Parathyroid adenoma (tissue), 2 donors: ENCODE measurements around the gene CIRBP.

Experiments
- H2AFZ ChIP-seq: fragments of 300-600 bp; sonication (generic); one replicate; pipeline ENCODE4 v1.7.0; 2017; ENCODE audit warnings: antibody characterized with exemption, mild to moderate bottlenecking
- H3K27ac ChIP-seq: fragments of 300-600 bp; sonication (generic); one replicate; pipeline ENCODE4 v1.7.0; 2017
- H3K27me3 ChIP-seq: fragments of 300-600 bp; sonication (generic); one replicate; pipeline ENCODE4 v1.7.0; 2017; ENCODE audit warnings: low read length; ENCODE audit not compliant: control insufficient read depth, insufficient read depth
- H3K36me3 ChIP-seq: fragments of 300-600 bp; sonication (generic); one replicate; pipeline ENCODE4 v1.7.0; 2017; ENCODE audit warnings: low read length; ENCODE audit not compliant: control insufficient read depth, insufficient read depth
- H3K4me1 ChIP-seq: fragments of 300-600 bp; sonication (generic); one replicate; pipeline ENCODE4 v1.7.0; 2017; ENCODE audit warnings: control low read depth
- H3K4me2 ChIP-seq: fragments of 300-600 bp; sonication (generic); one replicate; pipeline ENCODE4 v1.7.0; 2017; ENCODE audit warnings: low read length
- H3K4me3 ChIP-seq: fragments of 300-600 bp; sonication (generic); one replicate; pipeline ENCODE4 v1.7.0; 2017; ENCODE audit warnings: low read depth, low read length
- H3K79me2 ChIP-seq: fragments of 300-600 bp; sonication (generic); one replicate; pipeline ENCODE4 v1.7.0; 2017; ENCODE audit warnings: control low read depth
- H3K9ac ChIP-seq: fragments of 300-600 bp; sonication (generic); one replicate; pipeline ENCODE4 v1.7.0; 2017; ENCODE audit warnings: mild to moderate bottlenecking
- H3K9me3 ChIP-seq: fragments of 300-600 bp; sonication (generic); one replicate; pipeline ENCODE4 v1.7.0; 2017; ENCODE audit warnings: low read length; ENCODE audit not compliant: control insufficient read depth
- CTCF ChIP-seq: fragments of 300-600 bp; sonication (generic); IDR thresholded peaks from one replicate; pipeline ENCODE4 v1.7.0; 2017; ENCODE audit warnings: antibody characterized with exemption, mild to moderate bottlenecking
- donor health status: primary hyperparathyroidism.

CIRBP gene

GRCh38 chr19:1288833-1289685 lies 19.9 kb downstream of the CIRBP start:
- no peak overlapping the region for H2AFZ ChIP-seq
- no peaks in the 10 kb centered on the region for H3K9me3 ChIP-seq
- peaks cover 3% of the 10 kb centered on the region for H3K4me1 ChIP-seq
- H3K27ac ChIP-seq = no peak overlapping the region
- peak overlapping the region; percentile 6 for H3K4me2 ChIP-seq
- no peaks in the 10 kb centered on the region for H3K36me3 ChIP-seq
- no peaks in the 10 kb centered on the region for H3K79me2 ChIP-seq
- H3K4me3 ChIP-seq = no peak overlapping the region
- no peak for TF ChIP-seq CTCF
- H3K9ac ChIP-seq = no peak overlapping the region
- H3K27me3 ChIP-seq = no peaks in the 10 kb centered on the region

- Histone ChIP-seq H3K27me3 (no peaks in the 10 kb centered on the region), H3K4me3 (no peak overlapping the region), H2AFZ (no peak overlapping the region), H3K79me2 (no peaks in the 10 kb centered on the region), H3K9ac (no peak overlapping the region), H3K36me3 (no peaks in the 10 kb centered on the region), H3K4me2 (no peak overlapping the region), H3K9me3 (no peaks in the 10 kb centered on the region), H3K4me1 (peaks cover 3% of the 10 kb centered on the region), H3K27ac (no peak overlapping the region)
- no peak for TF ChIP-seq CTCF
Observed at GRCh38 chr19:1289686-1290025, 20.5 kb downstream of the CIRBP start.

GRCh38 chr19:1290196-1290702 lies 21.1 kb downstream of the CIRBP start:
- no peaks in the 10 kb centered on the region for H3K9me3 ChIP-seq
- no peaks in the 10 kb centered on the region for H3K79me2 ChIP-seq
- no peak overlapping the region for H3K4me2 ChIP-seq
- no peak for TF ChIP-seq CTCF
- no peak overlapping the region for H2AFZ ChIP-seq
- H3K4me3 ChIP-seq = no peak overlapping the region
- H3K27me3 ChIP-seq = no peaks in the 10 kb centered on the region
- H3K27ac ChIP-seq = no peak overlapping the region
- H3K9ac ChIP-seq = no peak overlapping the region
- H3K4me1 ChIP-seq = peaks cover 3% of the 10 kb centered on the region
- H3K36me3 ChIP-seq = no peaks in the 10 kb centered on the region

- H3K4me3 ChIP-seq = no peak overlapping the region
- no peaks in the 10 kb centered on the region for H3K9me3 ChIP-seq
- H3K79me2 ChIP-seq = no peaks in the 10 kb centered on the region
- peaks cover 7% of the 10 kb centered on the region for H3K4me1 ChIP-seq
- no peak overlapping the region for H2AFZ ChIP-seq
- no peak overlapping the region for H3K4me2 ChIP-seq
- TF ChIP-seq CTCF = no peak
- H3K36me3 ChIP-seq = no peaks in the 10 kb centered on the region
- no peak overlapping the region for H3K9ac ChIP-seq
- no peaks in the 10 kb centered on the region for H3K27me3 ChIP-seq
- H3K27ac ChIP-seq = no peak overlapping the region
Observed at GRCh38 chr19:1290703-1291651, 21.8 kb downstream of the CIRBP start.
